LNCAP (cell line): ENCODE measurements around the gene TNFRSF18.

ENCODE experiments used
- CTCF ChIP-seq: fragments of 450-650 bp; IDR thresholded peaks from 2 replicates; pipeline ENCODE4 v1.5.1; 2017; ENCODE audit warnings: mild to moderate bottlenecking

Gene TNFRSF18

GRCh38 chr1:1157914-1158710, 48.3 kb downstream of the TNFRSF18 start:
- TF ChIP-seq CTCF = no peak

GRCh38 chr1:1157426-1157913, 48.9 kb downstream of the TNFRSF18 start:
- TF ChIP-seq CTCF = no peak

- no peak for TF ChIP-seq CTCF
Observed at GRCh38 chr1:1157033-1157365, 49.4 kb downstream of the TNFRSF18 start.

- no peak for TF ChIP-seq CTCF
Observed at GRCh38 chr1:1156140-1157032, 50.0 kb downstream of the TNFRSF18 start.

GRCh38 chr1:1155258-1155657, 51.1 kb downstream of the TNFRSF18 start:
- no peak for TF ChIP-seq CTCF

GRCh38 chr1:1153874-1154273, 52.5 kb downstream of the TNFRSF18 start:
- no peak for TF ChIP-seq CTCF
